Right lobe of liver (tissue), 4 donors: ENCODE measurements around the gene PRRG4.

Experiments used
- CTCF ChIP-seq, 4 donors: fragments of 200-600 bp in 3 of 4; fragments of 450-650 bp in 1 of 4; IDR thresholded peaks; one replicate each; pipeline versions ENCODE4 v1.5.1 to v1.8.0; 2016 to 2022; ENCODE audit warnings: antibody characterized with exemption in 4 of 4, mild to moderate bottlenecking in 2 of 4
- POLR2A ChIP-seq: fragments of 450-650 bp; IDR thresholded peaks from one replicate; pipeline ENCODE4 v1.6.1; 2017; ENCODE audit warnings: antibody characterized with exemption, mild to moderate bottlenecking
- donor health status: DM: no; HTN: no; CAD: no.
- donor health status: DM: no; HTN: no; CAD: no.
- donor health status: DM: no; HTN: yes; CAD: no.

GRCh38 chr11:32895471-32895870 is 65.7 kb downstream of the PRRG4 start:
- TF ChIP-seq POLR2A (no peak), CTCF (IDR thresholded peaks at IDR 0.05) (no peak)
